HG03565 (cell line): ENCODE results near the gene S1PR2.
A peak's percentile ranks its signal among the peaks of the same experiment; 100 is the strongest.

ENCODE experiments used
- ATAC-seq: cut with Tn5 transposase; IDR thresholded peaks from one replicate; pipeline ENCODE4 v1.9.1; 2021; ENCODE audit warnings: mild to moderate bottlenecking, moderate library complexity; ENCODE audit not compliant: unreplicated experiment

S1PR2 gene, protein sequence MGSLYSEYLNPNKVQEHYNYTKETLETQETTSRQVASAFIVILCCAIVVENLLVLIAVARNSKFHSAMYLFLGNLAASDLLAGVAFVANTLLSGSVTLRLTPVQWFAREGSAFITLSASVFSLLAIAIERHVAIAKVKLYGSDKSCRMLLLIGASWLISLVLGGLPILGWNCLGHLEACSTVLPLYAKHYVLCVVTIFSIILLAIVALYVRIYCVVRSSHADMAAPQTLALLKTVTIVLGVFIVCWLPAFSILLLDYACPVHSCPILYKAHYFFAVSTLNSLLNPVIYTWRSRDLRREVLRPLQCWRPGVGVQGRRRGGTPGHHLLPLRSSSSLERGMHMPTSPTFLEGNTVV

DNA sequence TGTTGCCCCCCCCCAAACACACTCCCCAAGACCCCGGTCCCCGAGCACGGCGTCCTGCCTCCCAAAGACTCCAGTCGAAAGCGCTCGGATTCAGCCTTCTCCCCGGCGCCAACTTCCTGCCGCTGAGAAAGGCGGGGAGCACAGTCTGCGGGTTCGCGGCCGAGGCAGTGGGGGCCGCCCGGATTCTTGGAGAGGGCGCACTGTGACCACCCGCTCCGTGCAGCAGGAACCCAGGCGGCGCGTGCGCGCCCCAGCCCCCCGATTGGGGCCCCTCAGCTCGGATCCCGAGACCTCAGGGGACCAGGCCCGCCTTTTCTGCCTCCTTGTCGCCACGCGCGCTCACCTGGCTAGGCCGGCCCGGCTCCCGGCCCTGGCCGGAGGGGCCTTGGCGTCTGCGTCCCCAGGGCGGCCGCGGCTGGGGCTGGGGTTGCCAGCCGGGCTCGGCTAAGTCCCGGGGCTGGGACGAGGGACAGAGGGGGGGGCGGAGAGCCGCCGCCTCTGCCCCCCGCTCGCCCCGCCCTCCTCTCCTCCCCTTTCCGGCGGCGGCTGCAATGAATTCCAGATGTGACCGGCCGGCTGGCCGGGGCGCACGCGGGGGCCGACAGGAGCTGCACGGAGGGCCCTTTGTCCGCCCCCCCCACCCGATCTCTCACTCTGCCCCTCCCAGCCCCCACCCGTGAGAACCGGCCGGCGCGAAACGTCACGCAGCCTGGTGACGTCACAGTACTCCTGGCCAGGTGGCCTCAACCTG is at the start of gene S1PR2:
Gene S1PR2, minus strand, starts transcription at position 471 of the 751 bp plus-strand sequence. CDS start 6,426 bp downstream, outside the sequence.
- ATAC-seq = peak; percentile 24

DNA sequence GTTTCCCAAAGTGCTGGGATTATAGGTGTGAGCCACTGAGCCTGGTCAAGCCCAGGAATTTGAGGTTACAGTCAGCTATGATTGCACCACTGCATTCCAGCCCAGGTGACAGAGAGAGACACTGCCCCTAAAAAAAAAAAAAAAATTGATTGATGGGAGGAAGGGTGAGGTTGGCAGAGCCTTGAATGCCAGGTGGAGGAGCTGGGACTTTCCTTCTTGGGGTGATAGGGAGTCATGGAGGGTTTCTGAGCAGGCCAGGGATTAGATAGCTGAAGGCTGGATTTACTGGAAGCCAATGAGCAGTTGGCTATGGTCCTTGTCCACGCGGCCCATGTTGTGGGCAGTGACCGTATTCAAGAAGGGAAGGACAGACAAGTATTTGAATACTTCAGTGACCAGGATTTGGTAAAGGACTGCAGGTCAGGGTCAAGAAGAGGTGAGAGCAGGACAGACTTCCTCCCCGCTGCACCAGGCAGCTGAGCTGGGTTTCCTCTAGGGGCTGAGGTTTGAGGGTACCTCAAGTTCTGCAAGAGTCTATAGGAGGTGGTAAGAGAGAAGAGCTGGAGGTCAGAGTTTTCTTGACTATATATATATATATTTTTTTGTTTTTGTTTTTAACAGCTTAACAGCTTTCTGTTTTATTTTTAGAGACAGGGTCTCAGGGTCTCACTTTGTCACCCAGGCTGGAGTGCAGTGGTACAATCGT is 48.8 kb upstream of the S1PR2 start:
- ATAC-seq = no peak

DNA sequence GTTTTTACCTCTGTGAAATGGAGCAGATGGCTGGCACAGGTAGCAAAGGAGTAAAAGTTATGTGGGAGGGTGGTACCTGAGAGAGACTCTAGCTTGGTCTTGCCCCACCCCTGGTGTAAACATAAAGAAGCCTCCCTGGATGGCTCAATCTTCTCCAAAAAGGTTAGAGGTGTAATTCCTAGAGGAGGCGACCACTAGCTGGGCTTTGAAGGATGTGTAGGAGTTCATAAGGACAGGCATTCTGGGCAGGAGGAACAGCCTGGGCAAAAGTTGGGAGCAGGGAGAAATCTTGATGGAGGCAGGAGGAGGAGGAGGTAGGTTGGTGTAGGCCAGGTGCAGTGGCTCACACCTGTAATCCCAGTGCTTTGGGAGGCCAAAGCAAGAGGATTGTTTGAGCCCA is 47.8 kb upstream of the S1PR2 start:
- ATAC-seq = no peak

DNA sequence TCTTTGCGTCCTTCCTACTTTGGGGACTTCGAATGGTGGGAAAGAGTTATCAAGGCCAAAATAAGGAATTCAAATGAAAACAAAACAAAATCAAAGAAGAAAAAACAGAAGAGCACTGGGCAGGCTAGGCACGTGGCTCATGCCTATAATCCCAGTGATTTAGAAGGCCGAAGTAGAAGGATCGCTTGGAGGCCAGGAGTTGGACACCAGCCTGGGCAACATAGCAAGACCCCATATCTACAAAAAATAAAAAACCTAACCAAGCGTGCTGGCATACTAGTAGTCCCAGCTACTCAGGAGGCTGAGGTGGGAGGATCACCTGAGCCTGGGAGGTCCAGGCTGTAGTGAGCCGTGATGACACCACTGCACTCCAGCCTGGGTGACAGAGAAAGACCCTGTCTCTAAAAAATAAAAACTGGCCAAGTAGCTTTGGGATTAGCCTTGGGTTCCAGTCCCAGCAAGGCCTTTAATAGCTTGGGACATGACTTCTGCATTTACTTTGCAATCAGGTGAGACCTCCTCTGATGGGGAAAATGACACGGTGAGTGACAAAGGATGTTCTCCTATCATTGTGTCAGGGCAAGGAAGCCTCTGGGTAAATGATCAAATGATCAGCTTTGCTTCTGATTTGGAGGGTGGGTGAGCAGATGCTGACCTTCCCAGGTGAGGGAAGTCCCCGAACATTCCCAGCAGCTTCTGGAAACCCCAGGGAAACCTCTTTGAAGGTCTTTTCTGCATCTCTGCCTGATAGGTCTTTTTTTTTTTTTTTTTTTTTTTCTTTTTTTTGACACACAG is 46.9 kb upstream of the S1PR2 start:
- no peak for ATAC-seq

DNA sequence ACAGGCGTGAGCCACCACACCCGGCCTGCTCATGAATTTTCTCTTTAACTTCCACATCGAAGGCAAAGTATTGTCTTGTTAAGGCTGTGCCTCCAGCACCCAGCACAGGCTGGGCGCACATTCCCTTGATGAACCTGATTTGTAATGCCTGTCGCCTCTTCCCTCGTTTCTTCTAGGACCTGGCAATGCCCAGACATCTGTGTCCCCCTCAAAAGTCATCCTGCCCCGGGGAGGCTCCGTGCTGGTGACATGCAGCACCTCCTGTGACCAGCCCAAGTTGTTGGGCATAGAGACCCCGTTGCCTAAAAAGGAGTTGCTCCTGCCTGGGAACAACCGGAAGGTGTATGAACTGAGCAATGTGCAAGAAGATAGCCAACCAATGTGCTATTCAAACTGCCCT is 43.5 kb upstream of the S1PR2 start:
- ATAC-seq = no peak

DNA sequence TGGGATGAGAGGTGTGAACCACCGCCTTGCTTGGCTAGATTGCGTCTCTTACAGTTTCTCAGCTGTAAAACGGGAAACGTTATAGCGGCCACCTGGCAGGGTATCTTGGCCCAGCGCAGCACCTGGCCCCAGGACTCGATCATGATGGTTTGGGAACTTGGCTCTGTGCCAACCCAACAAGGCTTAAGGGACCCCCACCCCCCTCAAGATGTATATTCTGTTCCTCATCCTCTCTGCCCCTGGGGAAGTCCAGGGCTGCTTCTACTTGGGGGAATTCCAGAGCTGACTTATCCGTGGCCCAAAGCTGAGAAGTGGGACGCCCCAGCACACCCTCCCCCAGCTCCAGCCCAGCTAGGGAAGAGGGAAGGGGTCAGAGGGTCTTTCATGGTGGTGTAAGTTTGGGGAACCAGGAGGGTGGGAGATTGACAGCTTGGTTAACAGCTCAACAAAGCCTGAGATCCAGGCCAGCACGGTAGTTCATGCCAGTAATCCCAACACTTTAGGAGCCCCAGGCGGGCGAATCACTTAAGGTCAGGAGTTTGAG is 40.5 kb upstream of the S1PR2 start:
- no peak for ATAC-seq

DNA sequence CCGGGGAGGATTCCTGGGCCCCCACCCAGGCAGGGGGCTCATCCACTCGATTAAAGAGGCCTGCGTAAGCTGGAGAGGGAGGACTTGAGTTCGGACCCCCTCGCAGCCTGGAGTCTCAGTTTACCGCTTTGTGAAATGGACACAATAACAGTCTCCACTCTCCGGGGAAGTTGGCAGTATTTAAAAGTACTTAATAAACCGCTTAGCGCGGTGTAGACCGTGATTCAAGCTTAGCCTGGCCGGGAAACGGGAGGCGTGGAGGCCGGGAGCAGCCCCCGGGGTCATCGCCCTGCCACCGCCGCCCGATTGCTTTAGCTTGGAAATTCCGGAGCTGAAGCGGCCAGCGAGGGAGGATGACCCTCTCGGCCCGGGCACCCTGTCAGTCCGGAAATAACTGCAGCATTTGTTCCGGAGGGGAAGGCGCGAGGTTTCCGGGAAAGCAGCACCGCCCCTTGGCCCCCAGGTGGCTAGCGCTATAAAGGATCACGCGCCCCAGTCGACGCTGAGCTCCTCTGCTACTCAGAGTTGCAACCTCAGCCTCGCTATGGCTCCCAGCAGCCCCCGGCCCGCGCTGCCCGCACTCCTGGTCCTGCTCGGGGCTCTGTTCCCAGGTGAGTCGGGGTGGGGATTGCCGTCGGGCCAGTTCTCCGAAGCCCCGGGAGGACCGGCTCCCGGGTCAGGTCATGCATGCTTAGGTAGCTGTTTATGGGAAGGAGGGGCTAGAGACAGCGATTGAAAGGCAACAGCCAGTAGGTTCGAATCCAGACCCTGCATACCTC is 39.7 kb upstream of the S1PR2 start, which contains the start of gene ICAM1:
Gene ICAM1, plus strand, starts transcription at position 505 of the 779 bp plus-strand sequence. Its CDS starts 40 bp downstream, at position 545.
- ATAC-seq = peak; percentile 25

DNA sequence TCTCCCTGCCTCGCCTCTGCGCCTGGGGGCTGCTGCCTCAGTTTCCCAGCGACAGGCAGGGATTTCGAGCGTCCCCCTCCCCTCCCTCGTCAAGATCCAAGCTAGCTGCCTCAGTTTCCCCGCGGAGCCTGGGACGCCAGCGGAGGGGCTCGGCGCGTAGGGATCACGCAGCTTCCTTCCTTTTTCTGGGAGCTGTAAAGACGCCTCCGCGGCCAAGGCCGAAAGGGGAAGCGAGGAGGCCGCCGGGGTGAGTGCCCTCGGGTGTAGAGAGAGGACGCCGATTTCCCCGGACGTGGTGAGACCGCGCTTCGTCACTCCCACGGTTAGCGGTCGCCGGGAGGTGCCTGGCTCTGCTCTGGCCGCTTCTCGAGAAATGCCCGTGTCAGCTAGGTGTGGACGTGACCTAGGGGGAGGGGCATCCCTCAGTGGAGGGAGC is 39.1 kb upstream of the S1PR2 start:
- peak; percentile 36 for ATAC-seq

DNA sequence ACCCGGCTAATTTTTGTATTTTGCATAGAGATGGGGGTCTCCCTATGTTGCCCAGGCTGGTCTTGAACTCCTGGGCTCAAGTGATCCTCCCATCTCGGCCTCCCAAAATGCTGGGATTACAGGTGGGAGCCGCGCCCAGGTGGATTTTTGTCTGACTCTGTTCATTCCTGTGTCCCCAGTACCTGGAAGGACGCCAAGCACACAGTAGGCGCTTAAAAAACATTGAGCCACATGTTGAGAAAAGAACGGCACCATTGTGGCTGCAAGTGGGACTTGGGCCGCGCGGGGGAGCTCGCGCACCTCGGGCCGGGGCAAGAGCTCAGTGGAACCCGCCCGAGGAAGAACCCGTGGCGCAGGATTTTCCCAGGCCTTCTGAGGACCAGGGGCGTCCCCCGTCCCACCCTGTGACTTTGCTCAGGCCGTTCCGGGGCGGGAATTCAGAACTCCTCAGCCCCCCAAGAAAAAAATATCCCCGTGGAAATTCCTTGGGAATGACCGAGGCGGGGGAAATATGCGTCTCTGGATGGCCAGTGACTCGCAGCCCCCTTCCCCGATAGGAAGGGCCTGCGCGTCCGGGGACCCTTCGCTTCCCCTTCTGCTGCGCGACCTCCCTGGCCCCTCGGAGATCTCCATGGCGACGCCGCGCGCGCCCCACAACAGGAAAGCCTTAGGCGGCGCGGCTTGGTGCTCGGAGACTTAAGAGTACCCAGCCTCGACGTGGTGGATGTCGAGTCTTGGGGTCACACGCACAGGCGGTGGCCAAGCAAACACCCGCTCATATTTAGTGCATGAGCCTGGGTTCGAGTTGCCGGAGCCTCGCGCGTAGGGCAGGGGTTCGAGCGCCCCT is 38.4 kb upstream of the S1PR2 start:
- ATAC-seq = no peak

DNA sequence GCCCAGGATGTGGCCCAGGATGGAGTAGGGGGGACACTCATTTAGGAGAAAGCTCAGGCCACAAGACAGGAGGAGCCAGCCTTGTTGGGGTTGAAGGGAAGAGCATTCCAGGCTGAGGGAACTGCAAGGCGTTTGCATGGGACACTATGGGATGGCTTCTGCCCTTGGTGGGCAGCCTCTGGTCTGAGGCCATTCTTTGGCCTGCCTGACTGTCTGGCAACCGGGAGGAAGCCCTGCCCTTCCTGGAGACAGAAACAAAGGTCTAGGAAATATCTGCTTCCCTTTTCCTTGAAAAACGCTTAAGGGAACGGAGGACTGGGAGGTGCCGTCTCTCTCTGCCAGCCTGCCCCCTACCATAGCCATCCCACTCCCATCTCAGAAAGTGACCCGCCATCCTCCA is 36.9 kb upstream of the S1PR2 start:
- no peak for ATAC-seq

DNA sequence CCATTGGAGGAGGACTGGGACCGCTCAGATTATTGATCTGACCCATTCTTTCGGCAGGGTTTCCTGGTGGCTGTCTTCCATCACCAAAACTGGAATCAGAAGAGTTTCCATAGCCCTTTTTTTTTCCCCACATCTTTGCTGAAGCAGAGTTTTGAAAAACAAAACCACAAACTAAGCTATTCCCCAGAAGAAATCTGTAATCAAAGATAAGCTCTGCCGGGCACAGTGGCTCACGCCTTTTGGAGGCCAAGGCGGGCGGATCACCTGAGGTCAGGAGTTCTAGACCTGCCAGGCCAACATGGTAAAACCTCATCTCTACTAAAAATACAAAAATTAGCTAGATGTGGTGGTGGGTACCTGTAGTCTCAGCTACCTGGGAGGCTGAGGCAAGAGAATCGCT is 35.6 kb upstream of the S1PR2 start:
- ATAC-seq = no peak

DNA sequence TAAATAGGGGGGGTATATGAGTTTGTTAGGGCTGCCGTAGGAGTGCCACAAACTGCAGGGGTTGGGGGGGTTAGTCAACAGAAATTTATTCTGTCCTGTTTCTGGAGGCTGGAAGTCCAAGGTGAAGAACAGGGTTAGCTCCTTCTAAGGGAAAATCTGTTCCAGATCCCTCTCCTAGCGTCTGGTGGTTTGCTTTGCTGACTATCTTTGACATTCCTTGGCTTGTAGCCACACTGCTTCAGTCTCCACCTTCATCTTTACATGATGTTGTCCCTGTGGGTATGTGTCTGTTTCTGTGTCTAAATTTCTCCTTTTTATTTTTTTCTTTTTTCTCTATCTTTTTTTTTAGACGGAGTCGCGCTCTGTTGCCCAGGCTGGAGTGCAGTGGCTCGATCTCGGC is 31.6 kb upstream of the S1PR2 start:
- no peak for ATAC-seq

DNA sequence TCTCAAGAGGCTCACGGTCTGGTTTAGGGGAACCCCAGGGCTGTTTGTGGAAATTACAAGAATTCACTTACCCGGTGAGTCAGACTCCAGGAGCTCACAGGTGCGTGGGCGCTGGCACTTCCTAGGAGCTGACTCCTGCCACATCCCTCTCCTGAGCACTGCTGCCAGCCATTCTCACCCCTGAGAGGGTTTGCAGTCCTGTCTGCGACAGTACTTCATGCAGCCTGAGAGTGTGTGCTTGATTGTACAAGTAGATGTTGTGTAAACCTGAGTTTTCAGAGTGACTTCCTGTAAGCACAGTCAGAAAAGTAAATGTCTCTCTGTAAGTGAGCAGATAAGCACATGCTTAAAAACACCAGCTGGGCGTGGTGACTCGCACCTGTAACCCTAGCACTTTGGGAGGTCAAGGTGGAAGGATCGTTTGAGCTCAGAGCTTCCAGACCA is 29.0 kb upstream of the S1PR2 start:
- ATAC-seq = no peak

DNA sequence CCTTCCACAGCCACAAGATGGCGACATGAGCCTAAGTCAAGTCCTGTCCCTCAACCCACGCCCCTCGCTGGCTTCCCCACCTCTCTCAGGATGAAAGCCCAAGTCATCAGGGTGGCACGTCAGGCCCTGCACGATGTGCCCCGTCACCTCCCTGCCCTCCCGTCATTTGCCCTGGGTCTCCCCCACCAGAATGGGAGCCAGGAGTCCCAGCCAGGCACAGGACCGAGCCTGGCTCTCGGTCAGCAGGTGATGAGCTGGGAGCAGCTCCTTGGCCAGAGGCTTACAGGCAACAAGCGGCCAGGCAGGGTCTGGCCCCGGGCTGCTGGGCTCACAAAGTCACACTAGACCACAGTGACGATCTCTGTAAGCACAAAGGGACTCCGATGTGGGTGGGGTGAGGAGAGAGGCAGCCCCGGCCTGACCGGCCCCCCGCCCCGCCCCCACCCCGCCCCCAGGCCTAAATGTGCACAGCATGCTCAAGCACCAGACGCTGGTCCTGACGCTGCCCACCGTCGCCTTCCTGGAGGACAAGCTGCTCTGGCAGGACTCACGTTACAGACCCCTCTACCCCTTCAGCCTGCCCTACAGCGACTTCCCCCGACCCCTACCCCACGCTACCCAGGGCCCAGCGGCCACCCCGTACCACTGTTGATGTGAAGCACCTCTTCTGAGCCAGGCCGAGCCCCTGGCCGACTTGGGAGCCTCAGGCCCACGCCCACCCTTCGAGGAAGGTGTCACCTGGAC is 28.2 kb upstream of the S1PR2 start:
- ATAC-seq = no peak

DNA sequence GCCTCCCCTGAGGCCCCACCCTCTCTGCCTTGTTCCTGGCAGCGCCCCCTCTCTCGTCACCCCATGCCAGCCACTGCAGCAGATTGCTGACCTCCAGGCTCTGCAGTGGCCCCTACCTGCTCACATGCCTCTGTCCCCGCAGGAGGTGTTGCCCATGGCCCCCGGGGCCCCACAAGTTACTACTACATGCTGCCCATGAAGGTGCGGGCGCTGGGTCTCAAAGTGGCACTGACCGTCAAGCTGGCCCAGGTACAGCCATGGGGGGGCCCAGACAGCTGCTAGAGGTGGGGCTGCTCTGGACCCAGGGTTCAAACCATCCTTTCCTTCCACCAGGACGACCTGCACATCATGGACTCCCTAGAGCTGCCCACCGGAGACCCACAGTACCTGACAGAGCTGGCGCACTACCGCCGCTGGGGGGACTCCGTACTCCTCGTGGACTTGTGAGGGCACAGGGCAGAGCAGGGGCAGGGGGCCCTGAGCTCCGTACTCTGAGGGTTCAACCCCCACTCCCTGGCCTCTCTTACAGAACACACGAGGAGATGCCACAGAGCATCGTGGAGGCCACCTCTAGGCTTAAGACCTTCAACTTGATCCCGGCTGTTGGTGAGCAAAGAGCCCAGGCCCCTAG is 27.1 kb upstream of the S1PR2 start:
- ATAC-seq = no peak

DNA sequence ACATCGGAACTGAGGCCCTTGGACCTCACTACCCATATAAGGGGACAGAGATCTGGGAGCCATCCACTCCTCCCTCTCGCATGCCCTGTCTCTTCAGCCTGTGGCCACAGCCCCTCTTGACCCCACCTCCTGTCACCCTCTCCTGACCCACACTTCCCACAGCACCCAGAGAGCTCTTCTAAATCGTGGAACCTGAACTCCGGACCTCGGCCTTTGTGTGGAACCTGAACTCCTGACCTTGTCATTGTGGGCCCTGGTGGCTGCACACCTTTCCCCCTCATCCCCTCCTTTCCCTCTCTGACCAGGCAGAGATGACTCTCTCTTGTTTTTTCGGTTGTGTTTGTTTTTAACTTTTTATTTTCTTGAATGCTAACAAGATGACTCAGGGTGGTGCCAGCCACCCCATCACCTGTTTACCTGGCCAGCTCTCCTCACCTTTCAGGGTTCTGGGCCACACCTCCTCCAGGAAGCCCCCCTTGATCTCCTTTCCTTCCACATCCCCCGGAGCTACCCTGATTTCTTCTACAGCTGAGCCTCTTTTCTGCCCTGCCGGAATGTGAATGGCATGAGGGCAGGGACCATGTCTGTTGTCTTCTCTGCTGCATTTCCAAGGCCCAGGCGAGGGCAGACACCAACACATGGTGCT is 26.0 kb upstream of the S1PR2 start:
- ATAC-seq = no peak

DNA sequence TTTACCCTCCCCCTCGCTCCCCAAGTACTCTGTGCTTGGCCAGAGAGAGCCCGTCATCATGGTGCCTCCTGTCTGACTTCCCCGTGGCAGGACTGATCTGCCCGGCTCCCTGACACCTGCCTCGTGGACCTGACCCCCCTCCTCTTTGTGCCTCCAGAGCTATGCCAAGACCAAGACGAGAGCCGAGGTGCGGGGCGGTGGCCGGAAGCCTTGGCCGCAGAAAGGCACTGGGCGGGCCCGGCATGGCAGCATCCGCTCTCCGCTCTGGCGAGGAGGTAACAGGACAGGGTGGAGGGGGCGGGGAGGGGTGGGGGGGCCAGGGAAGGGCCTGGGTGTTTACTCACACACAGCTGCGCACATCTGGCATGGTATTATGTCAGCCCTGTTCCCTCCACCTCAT is 25.4 kb upstream of the S1PR2 start:
- no peak for ATAC-seq
